Neural cell (in vitro differentiated cells): ENCODE results near the gene TLE3. TPM values are rescaled to one million over a fixed set of nuclear protein-coding genes. Genes with fewer than 3 reads are reported as not detected.

Experiments used
- H2AFZ ChIP-seq: fragments of 200-600, 300-800 bp; sonication (generic), shearing (Covaris generic); 2 replicates; pipeline ENCODE4 v1.6.0; 2014; ENCODE audit warnings: low read depth, mild to moderate bottlenecking, antibody characterized with exemption, low read length, moderate library complexity
- H3F3A ChIP-seq: fragments of 200-600 bp; shearing (Covaris generic); 2 replicates; pipeline ENCODE4 v1.6.1; 2016; ENCODE audit warnings: mild to moderate bottlenecking, moderate library complexity, mixed read lengths, antibody characterized with exemption, low read length; ENCODE audit not compliant: insufficient read depth, poor library complexity, severe bottlenecking
- H3K27ac ChIP-seq: fragments of 200-600, 300-800 bp; sonication (generic), shearing (Covaris generic); 2 replicates; pipeline ENCODE4 v1.5.1; 2014; ENCODE audit warnings: mild to moderate bottlenecking, low read length, moderate library complexity
- H3K27me3 ChIP-seq: fragments of 300-800, 200-600 bp; sonication (generic), shearing (Covaris generic); 2 replicates; pipeline ENCODE4 v1.6.0; 2014; ENCODE audit warnings: mild to moderate bottlenecking, low read depth, low read length, moderate library complexity; ENCODE audit not compliant: insufficient read depth
- H3K36me3 ChIP-seq: fragments of 300-800, 200-600 bp; sonication (generic), shearing (Covaris generic); 2 replicates; pipeline ENCODE4 v1.5.1; 2014; ENCODE audit warnings: mild to moderate bottlenecking, antibody characterized with exemption, low read length, moderate library complexity; ENCODE audit not compliant: insufficient read depth
- H3K4me2 ChIP-seq: fragments of 300-800, 200-600 bp; sonication (generic), shearing (Covaris generic); 2 replicates; pipeline ENCODE4 v1.6.0; 2014; ENCODE audit warnings: mild to moderate bottlenecking, low read length
- H3K4me3 ChIP-seq: fragments of 300-800, 200-600 bp; sonication (generic), shearing (Covaris generic); 2 replicates; pipeline ENCODE4 v1.5.1; 2014; ENCODE audit warnings: mild to moderate bottlenecking, low read length, moderate library complexity
- H3K79me2 ChIP-seq: fragments of 200-600 bp; shearing (Covaris generic); replicated peaks from 2 replicates; pipeline ENCODE4 v1.6.0; 2014; ENCODE audit warnings: mild to moderate bottlenecking, low read length, moderate library complexity; ENCODE audit not compliant: insufficient read depth
- H3K9ac ChIP-seq: fragments of 300-800, 200-600 bp; sonication (generic), shearing (Covaris generic); 2 replicates; pipeline ENCODE4 v1.6.1; 2016; ENCODE audit warnings: mild to moderate bottlenecking, low read length, mixed read lengths
- H3K9me2 ChIP-seq: fragments of 200-600 bp; shearing (Covaris generic); 2 replicates; pipeline ENCODE4 v1.6.1; 2016; ENCODE audit warnings: mild to moderate bottlenecking, low read length, mixed read lengths; ENCODE audit not compliant: insufficient read depth
- H3K9me3 ChIP-seq: fragments of 200-600, 300-800 bp; sonication (generic), shearing (Covaris generic); 2 replicates; pipeline ENCODE4 v1.6.1; 2016; ENCODE audit warnings: mild to moderate bottlenecking, mixed run types, low read length, moderate library complexity, mixed read lengths
- H4K20me1 ChIP-seq: fragments of 200-600 bp; shearing (Covaris generic); 2 replicates; pipeline ENCODE4 v1.6.1; 2016; ENCODE audit warnings: mild to moderate bottlenecking, mixed run types; ENCODE audit not compliant: insufficient read depth
- CTCF ChIP-seq: fragments of 450-650 bp; IDR thresholded peaks from 2 replicates; pipeline ENCODE4 v1.5.1; 2014; ENCODE audit warnings: antibody characterized with exemption, mild to moderate bottlenecking, moderate library complexity; ENCODE audit not compliant: poor library complexity, severe bottlenecking
- EP300 ChIP-seq: fragments of 450-650 bp; conservative IDR thresholded peaks from 2 replicates; pipeline ENCODE4 v1.6.1; 2014; ENCODE audit warnings: antibody characterized with exemption, mild to moderate bottlenecking, moderate library complexity; ENCODE audit not compliant: poor library complexity, severe bottlenecking
- EZH2 ChIP-seq: fragments of 200-600, 300-800 bp; shearing (Covaris generic), sonication (generic); IDR thresholded peaks from 2 replicates; pipeline ENCODE4 v1.6.1; 2014; ENCODE audit warnings: antibody characterized with exemption, low read length, borderline replicate concordance, mild to moderate bottlenecking; ENCODE audit not compliant: insufficient read depth, poor library complexity, severe bottlenecking
- MXI1 ChIP-seq: fragments of 450-650 bp; conservative IDR thresholded peaks from 2 replicates; pipeline ENCODE4 v1.6.1; 2014; ENCODE audit warnings: antibody characterized with exemption, mild to moderate bottlenecking; ENCODE audit not compliant: poor library complexity, severe bottlenecking
- POLR2AphosphoS5 ChIP-seq: IDR thresholded peaks from 2 replicates; pipeline ENCODE4 v1.6.1; 2012
- RAD21 ChIP-seq: fragments of 450-650 bp; conservative IDR thresholded peaks from 2 replicates; pipeline ENCODE4 v1.6.1; 2014; ENCODE audit warnings: antibody characterized with exemption, mild to moderate bottlenecking, moderate library complexity
- REST ChIP-seq: IDR thresholded peaks from 2 replicates; pipeline ENCODE4 v1.6.1; 2012; ENCODE audit warnings: borderline replicate concordance
- SMC3 ChIP-seq: fragments of 450-650 bp; conservative IDR thresholded peaks from 2 replicates; pipeline ENCODE4 v1.6.1; 2014; ENCODE audit warnings: antibody characterized with exemption, mild to moderate bottlenecking, moderate library complexity; ENCODE audit not compliant: poor library complexity
- TAF1 ChIP-seq: IDR thresholded peaks from 2 replicates; pipeline ENCODE4 v1.6.1; 2012; ENCODE audit warnings: low read depth
- polyA plus RNA-seq: library from polyadenylated mRNA; depleted of rRNA; stranded (reverse); fragments of >200 nt; gene quantifications from 2 replicates; pipeline ENCODE4 v1.2.3, GENCODE V29; 2014

Gene TLE3
- polyA plus RNA-seq, 1 donor from 2014 or later = 27.6 TPM

- Histone ChIP-seq H3K9me3 (no peaks in the 10 kb centered on the region), H3K79me2 (peaks cover 50% of the 10 kb centered on the region), H4K20me1 (no peaks in the 10 kb centered on the region), H2AFZ (no peak overlapping the region), H3F3A (peaks cover 3% of the 10 kb centered on the region), H3K9me2 (no peaks in the 10 kb centered on the region), H3K27ac (no peak overlapping the region), H3K27me3 (no peaks in the 10 kb centered on the region), H3K9ac (no peak overlapping the region), H3K36me3 (no peaks in the 10 kb centered on the region), H3K4me3 (no peak overlapping the region), H3K4me2 (no peak overlapping the region)
- TF ChIP-seq EP300 (no peak), RAD21 (no peak), EZH2 (no peak), SMC3 (no peak), REST (no peak), POLR2AphosphoS5 (no peak), TAF1 (no peak), MXI1 (no peak), CTCF (no peak)
Observed at GRCh38 chr15:70084461-70084860, 13.3 kb downstream of the TLE3 start.

GRCh38 chr15:70083946-70084345 lies 13.8 kb downstream of the TLE3 start:
- Histone ChIP-seq H3K4me3 (no peak overlapping the region), H3K27ac (no peak overlapping the region), H3K9ac (no peak overlapping the region), H3K9me2 (no peaks in the 10 kb centered on the region), H3F3A (peaks cover 3% of the 10 kb centered on the region), H3K36me3 (no peaks in the 10 kb centered on the region), H3K79me2 (peaks cover 51% of the 10 kb centered on the region), H2AFZ (no peak overlapping the region), H3K27me3 (no peaks in the 10 kb centered on the region), H3K9me3 (no peaks in the 10 kb centered on the region), H4K20me1 (no peaks in the 10 kb centered on the region), H3K4me2 (peak overlapping the region; percentile 50)
- TF ChIP-seq POLR2AphosphoS5 = no peak

- no peaks in the 10 kb centered on the region for H3K9me2 ChIP-seq
- H3K4me3 ChIP-seq = no peak overlapping the region
- no peak overlapping the region for H2AFZ ChIP-seq
- peaks cover 56% of the 10 kb centered on the region for H3K79me2 ChIP-seq
- no peaks in the 10 kb centered on the region for H3K27me3 ChIP-seq
- TF ChIP-seq MXI1 (no peak), EZH2 (no peak), RAD21 (no peak), REST (peak; percentile 10)
- no peak overlapping the region for H3K9ac ChIP-seq
- H3F3A ChIP-seq = peaks cover 3% of the 10 kb centered on the region
- H3K9me3 ChIP-seq = no peaks in the 10 kb centered on the region
- peak overlapping the region; percentile 50 for H3K4me2 ChIP-seq
- no peaks in the 10 kb centered on the region for H4K20me1 ChIP-seq
- no peak overlapping the region for H3K27ac ChIP-seq
- H3K36me3 ChIP-seq = no peaks in the 10 kb centered on the region
Observed at GRCh38 chr15:70083418-70083817, 14.3 kb downstream of the TLE3 start.
